GM23248 (cell line): Measurements from ENCODE around the gene GALNT7. TPM values are rescaled to one million over a fixed set of nuclear protein-coding genes. Genes with fewer than 3 reads are reported as not detected.

Experiments used
- DNase-seq: peaks from one replicate; pipeline ENCODE4 v3.0.0-alpha.2; 2015
- H2AFZ ChIP-seq: fragments of 200-600 bp; sonication (generic); 2 replicates; pipeline ENCODE4 v1.6.1; 2016; ENCODE audit warnings: antibody characterized with exemption
- H3F3A ChIP-seq: fragments of 200-600 bp; sonication (generic); 2 replicates; pipeline ENCODE4 v1.6.1; 2016; ENCODE audit warnings: mild to moderate bottlenecking, antibody characterized with exemption, mixed run types; ENCODE audit not compliant: insufficient read depth
- H3K27ac ChIP-seq: fragments of 200-600 bp; sonication (generic); 2 replicates; pipeline ENCODE4 v1.5.1; 2016; ENCODE audit warnings: mild to moderate bottlenecking
- H3K27me3 ChIP-seq: fragments of 200-600 bp; sonication (generic); replicated peaks from 2 replicates; pipeline ENCODE4 v1.6.1; 2016; ENCODE audit warnings: mild to moderate bottlenecking; ENCODE audit not compliant: insufficient read depth
- H3K36me3 ChIP-seq: fragments of 200-600 bp; sonication (generic); 2 replicates; pipeline ENCODE4 v1.6.1; 2016; ENCODE audit warnings: low read depth, mild to moderate bottlenecking
- H3K4me1 ChIP-seq: fragments of 200-600 bp; sonication (generic); 2 replicates; pipeline ENCODE4 v1.6.1; 2016; ENCODE audit warnings: mild to moderate bottlenecking; ENCODE audit not compliant: insufficient read depth
- H3K4me2 ChIP-seq: fragments of 200-600 bp; sonication (generic); one replicate; pipeline ENCODE4 v1.6.1; 2016; ENCODE audit warnings: mild to moderate bottlenecking; ENCODE audit not compliant: unreplicated experiment
- H3K4me3 ChIP-seq: fragments of 200-600 bp; sonication (generic); 2 replicates; pipeline ENCODE4 v1.5.1; 2016; ENCODE audit warnings: mild to moderate bottlenecking
- H3K79me2 ChIP-seq: fragments of 200-600 bp; sonication (generic); 2 replicates; pipeline ENCODE4 v1.6.1; 2016; ENCODE audit warnings: mild to moderate bottlenecking; ENCODE audit not compliant: insufficient read depth
- H3K9ac ChIP-seq: fragments of 200-600 bp; sonication (generic); 2 replicates; pipeline ENCODE4 v1.6.1; 2016; ENCODE audit warnings: mild to moderate bottlenecking
- H3K9me2 ChIP-seq: fragments of 200-600 bp; sonication (generic); 2 replicates; pipeline ENCODE4 v1.6.1; 2016; ENCODE audit warnings: mixed run types, mild to moderate bottlenecking, moderate library complexity; ENCODE audit not compliant: insufficient read depth
- H3K9me3 ChIP-seq: fragments of 200-600 bp; sonication (generic); one replicate; pipeline ENCODE4 v1.6.1; 2017; ENCODE audit warnings: low read depth
- H4K20me1 ChIP-seq: fragments of 200-600 bp; sonication (generic); 2 replicates; pipeline ENCODE4 v1.6.0; 2016; ENCODE audit not compliant: insufficient read depth
- EZH2 ChIP-seq: fragments of 200-600 bp; sonication (generic); IDR thresholded peaks from 2 replicates; pipeline ENCODE4 v1.6.1; 2018; ENCODE audit warnings: antibody characterized with exemption, mild to moderate bottlenecking; ENCODE audit not compliant: insufficient read depth, poor library complexity, severe bottlenecking
- EZH2phosphoT487 ChIP-seq: fragments of 200-600 bp; sonication (generic); IDR thresholded peaks from 2 replicates; pipeline ENCODE4 v1.6.1; 2018; ENCODE audit warnings: antibody characterized with exemption, moderate library complexity, mild to moderate bottlenecking, low read depth; ENCODE audit not compliant: insufficient read depth
- WGBS, 2 experiments: methylation state at CpG; one replicate each; pipeline ENCODE4 v1.1.6; 2015 to 2017; ENCODE audit warnings: low lambda C conversion rate in 2 of 2, low coverage in 1 of 2; ENCODE audit errors: missing lambda C conversion rate in 2 of 2; 5-methylcytosine and 5-hydroxymethylcytosine counted together
- in situ Hi-C: fragments of 300-500 bp; cut with MboI; formaldehyde crosslinking; loops from 2 replicates; pipeline ENCODE4 v1.15.0; 2020
- polyA plus RNA-seq: library from polyadenylated mRNA; unstranded; fragments of >200 nt; fragmentation: Nextera tagmentation; extraction: Ambion mirVana; gene quantifications from 2 replicates; pipeline ENCODE4 v1.2.1, GENCODE V29; 2016
- total RNA-seq: library from RNA; depleted of rRNA; stranded (reverse); fragments of >200 nt; shearing (Covaris generic); gene quantifications from 2 replicates; pipeline ENCODE4 v1.2.3, GENCODE V29; 2014

Gene GALNT7
- total and polyA plus RNA-seq, 2 experiments from 2014 or later: 5.8 to 13.1 TPM

- H2AFZ ChIP-seq: no peak overlapping the region
- H3K4me3 ChIP-seq: no peak overlapping the region
Measured at GRCh38 chr4:173318648-173319211, 150.1 kb downstream of the GALNT7 start.

GRCh38 chr4:173319696-173320095 is 151.1 kb downstream of the GALNT7 start:
- peaks cover 11% of the 10 kb centered on the region; the same call in 1 of the 2 replicates for H3F3A ChIP-seq
- H2AFZ ChIP-seq: no peak overlapping the region
- no peaks in the 10 kb centered on the region for H3K36me3 ChIP-seq
- no peaks in the 10 kb centered on the region for H4K20me1 ChIP-seq
- 81 to 94% methylated on average over 2 of the region's 2 CpGs for WGBS, 2 experiments
- no peak overlapping the region for H3K4me3 ChIP-seq
- H3K4me2 ChIP-seq: peak overlapping the region; percentile 1
- no peaks in the 10 kb centered on the region for H3K27me3 ChIP-seq
- in situ Hi-C loops: loop anchor here (10.0 kb wide), 1 partner anchor 175 kb away; no protein-coding TSS in a partner anchor
- DNase-seq: peak; percentile 65
- H3K4me1 ChIP-seq: peaks cover 19% of the 10 kb centered on the region
- H3K79me2 ChIP-seq: no peaks in the 10 kb centered on the region
- no peak overlapping the region for H3K27ac ChIP-seq
- no peak overlapping the region for H3K9ac ChIP-seq
- TF ChIP-seq EZH2 (no peak), EZH2phosphoT487 (no peak)
- H3K9me2 ChIP-seq: no peaks in the 10 kb centered on the region
- H3K9me3 ChIP-seq: no peaks in the 10 kb centered on the region

More at GRCh38 chr4:173318648-173319211, 150.1 kb downstream of the GALNT7 start:
- peak overlapping the region; percentile 7 for H3K4me2 ChIP-seq
- H3K9me2 ChIP-seq: no peaks in the 10 kb centered on the region
- H3K27ac ChIP-seq: no peak overlapping the region
- no peaks in the 10 kb centered on the region for H3K9me3 ChIP-seq
- no peaks in the 10 kb centered on the region for H4K20me1 ChIP-seq
- peak; percentile 85 for DNase-seq
- in situ Hi-C loops: no loop called here
- H3K9ac ChIP-seq: no peak overlapping the region
- H3F3A ChIP-seq: peaks cover 11% of the 10 kb centered on the region; the same call in 1 of the 2 replicates
- H3K79me2 ChIP-seq: no peaks in the 10 kb centered on the region
- H3K36me3 ChIP-seq: no peaks in the 10 kb centered on the region
- H3K27me3 ChIP-seq: no peaks in the 10 kb centered on the region
- no peak for TF ChIP-seq EZH2
- TF ChIP-seq EZH2phosphoT487: no peak
- peaks cover 19% of the 10 kb centered on the region for H3K4me1 ChIP-seq
- WGBS, 2 experiments: 1 to 4% methylated on average over 3 of the region's 3 CpGs

GRCh38 chr4:173325007-173325736 is 156.6 kb downstream of the GALNT7 start:
- no peak overlapping the region for H3K27ac ChIP-seq
- no peak overlapping the region for H2AFZ ChIP-seq
- no peak overlapping the region for H3K4me3 ChIP-seq
- H3K9me2 ChIP-seq: no peaks in the 10 kb centered on the region
- H3K27me3 ChIP-seq: no peaks in the 10 kb centered on the region
- H3F3A ChIP-seq: peaks cover 30% of the 10 kb centered on the region
- no peak for DNase-seq
- H3K9me3 ChIP-seq: no peaks in the 10 kb centered on the region
- H3K9ac ChIP-seq: no peak overlapping the region
- WGBS, 2 experiments: 98 to 100% methylated on average over 5 of the region's 5 CpGs
- H4K20me1 ChIP-seq: no peaks in the 10 kb centered on the region
- peaks cover 12% of the 10 kb centered on the region for H3K36me3 ChIP-seq
- no peak overlapping the region for H3K4me2 ChIP-seq
- 0 out of 2 replicates have a peak, but pooled peaks cover 5% of the 10 kb centered on the region for H3K79me2 ChIP-seq
- TF ChIP-seq EZH2phosphoT487: no peak
- TF ChIP-seq EZH2: no peak
- in situ Hi-C loops: loop anchor here (10.0 kb wide), 1 partner anchor 170 kb away; no protein-coding TSS in a partner anchor
- H3K4me1 ChIP-seq: peaks cover 7% of the 10 kb centered on the region

GRCh38 chr4:173328236-173328901 is 159.8 kb downstream of the GALNT7 start:
- Histone ChIP-seq H3K36me3 (peaks cover 30% of the 10 kb centered on the region), H3K4me3 (no peak overlapping the region)
- in situ Hi-C loops: loop anchor here (10.0 kb wide), 1 partner anchor 166 kb away; no protein-coding TSS in a partner anchor

More at GRCh38 chr4:173328236-173328901, 159.8 kb downstream of the GALNT7 start:
- Histone ChIP-seq H3K9me3 (no peaks in the 10 kb centered on the region), H2AFZ (no peak overlapping the region), H3K27ac (no peak overlapping the region), H3K79me2 (peaks cover 35% of the 10 kb centered on the region), H3K4me2 (no peak overlapping the region), H3K4me1 (peaks cover 14% of the 10 kb centered on the region), H3K9me2 (no peaks in the 10 kb centered on the region), H3K27me3 (no peaks in the 10 kb centered on the region), H4K20me1 (no peaks in the 10 kb centered on the region), H3K9ac (no peak overlapping the region), H3F3A (peaks cover 52% of the 10 kb centered on the region)
- no peak for TF ChIP-seq EZH2phosphoT487
- no peak for TF ChIP-seq EZH2
- WGBS, 2 experiments: 81 to 84% methylated on average over 5 of the region's 5 CpGs
- no peak for DNase-seq
